ENCODE data around the gene CLDN19.

DNA sequence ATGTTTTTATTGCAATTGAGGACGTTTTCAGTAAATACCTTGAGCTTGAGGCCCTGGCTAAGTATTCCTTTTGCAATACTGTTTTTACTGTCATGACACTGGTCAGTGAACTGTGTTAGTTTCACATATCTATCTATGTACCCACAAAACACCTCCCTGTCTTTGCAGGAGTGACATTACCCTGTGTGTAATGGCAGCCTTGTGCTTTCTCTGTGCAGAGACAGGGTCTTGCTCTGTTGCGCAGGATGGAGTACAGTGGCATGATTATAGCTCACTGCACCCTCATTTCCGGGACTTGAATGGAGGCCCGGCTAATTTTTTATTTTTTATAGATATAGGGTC is 48.9 kb downstream of the CLDN19 start:
- TF ChIP-seq EZH2 (IDR thresholded peaks at IDR 0.05; ENCODE audit: borderline replicate concordance, low read depth, low read length, poor library complexity, severe bottlenecking): no peak
- TF ChIP-seq, protein P1, sequence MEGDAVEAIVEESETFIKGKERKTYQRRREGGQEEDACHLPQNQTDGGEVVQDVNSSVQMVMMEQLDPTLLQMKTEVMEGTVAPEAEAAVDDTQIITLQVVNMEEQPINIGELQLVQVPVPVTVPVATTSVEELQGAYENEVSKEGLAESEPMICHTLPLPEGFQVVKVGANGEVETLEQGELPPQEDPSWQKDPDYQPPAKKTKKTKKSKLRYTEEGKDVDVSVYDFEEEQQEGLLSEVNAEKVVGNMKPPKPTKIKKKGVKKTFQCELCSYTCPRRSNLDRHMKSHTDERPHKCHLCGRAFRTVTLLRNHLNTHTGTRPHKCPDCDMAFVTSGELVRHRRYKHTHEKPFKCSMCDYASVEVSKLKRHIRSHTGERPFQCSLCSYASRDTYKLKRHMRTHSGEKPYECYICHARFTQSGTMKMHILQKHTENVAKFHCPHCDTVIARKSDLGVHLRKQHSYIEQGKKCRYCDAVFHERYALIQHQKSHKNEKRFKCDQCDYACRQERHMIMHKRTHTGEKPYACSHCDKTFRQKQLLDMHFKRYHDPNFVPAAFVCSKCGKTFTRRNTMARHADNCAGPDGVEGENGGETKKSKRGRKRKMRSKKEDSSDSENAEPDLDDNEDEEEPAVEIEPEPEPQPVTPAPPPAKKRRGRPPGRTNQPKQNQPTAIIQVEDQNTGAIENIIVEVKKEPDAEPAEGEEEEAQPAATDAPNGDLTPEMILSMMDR (conservative IDR thresholded peaks at IDR 0.05; ENCODE audit: low read depth, low read length): no peak
